ENCODE measurements around the gene CACYBP.

CACYBP gene

GRCh38 chr1:174999936-175000696 lies at the start of gene CACYBP:
Gene CACYBP, plus strand, starts transcription at chr1:174999947. Its CDS starts 234 bp downstream, at chr1:175000181.
- H3K4me3 ChIP-seq (ENCODE audit: low read length), result peak within 1 kb of the TSS; percentile 95
- peaks cover 2% of the 10 kb centered on the region; the same call in 1 of the 2 replicates for H3K36me3 ChIP-seq (replicated peaks; ENCODE audit: insufficient read depth, low read length)
- H3K79me2 ChIP-seq (ENCODE audit: low read length), result peaks cover 71% of the 10 kb centered on the region
- H3K9me2 ChIP-seq (replicated peaks; ENCODE audit: insufficient read depth, low read length), result no peaks in the 10 kb centered on the region
- H4K20me1 ChIP-seq (ENCODE audit: insufficient read depth, low read length), result peaks cover 30% of the 10 kb centered on the region; the same call in 1 of the 2 replicates
- H3K4me1 ChIP-seq (ENCODE audit: low read length), result peaks cover 31% of the 10 kb centered on the region
- H3K9ac ChIP-seq (ENCODE audit: low read length), result peak within 1 kb of the TSS; percentile 96
- H3K27me3 ChIP-seq (replicated peaks; ENCODE audit: insufficient read depth, low read length), result no peaks in the 10 kb centered on the region
- H3K27ac ChIP-seq (ENCODE audit: low read length), result peak within 1 kb of the TSS; percentile 97
- DNase-seq, result peak; percentile 56
- H3K9me3 ChIP-seq (replicated peaks; ENCODE audit: insufficient read depth, low read length), result no peaks in the 10 kb centered on the region
- peak within 1 kb of the TSS; percentile 76 for H2AFZ ChIP-seq (ENCODE audit: low read length)
- peaks cover 24% of the 10 kb centered on the region for H3F3A ChIP-seq (ENCODE audit: insufficient read depth, low read length)
- H3K4me2 ChIP-seq (ENCODE audit: low read depth, low read length), result peak within 1 kb of the TSS; percentile 81
- TF ChIP-seq CTCF (IDR thresholded peaks at IDR 0.05; ENCODE audit: low read length) (0 out of 2 replicates have a peak, but pooled peaks have one; percentile 3), EZH2 (optimal IDR thresholded peaks at IDR 0.05; ENCODE audit: low read depth, low read length) (no peak)

GRCh38 chr1:174953285-174954072 lies 46.3 kb upstream of the CACYBP start:
- no peak overlapping the region for H3K9ac ChIP-seq (ENCODE audit: low read length)
- no peak overlapping the region for H2AFZ ChIP-seq (ENCODE audit: low read length)
- H3F3A ChIP-seq (ENCODE audit: insufficient read depth, low read length), result peaks cover 30% of the 10 kb centered on the region
- no peaks in the 10 kb centered on the region for H3K9me3 ChIP-seq (replicated peaks; ENCODE audit: insufficient read depth, low read length)
- H3K79me2 ChIP-seq (ENCODE audit: low read length), result no peaks in the 10 kb centered on the region
- no peak for DNase-seq
- peaks cover 49% of the 10 kb centered on the region for H3K4me1 ChIP-seq (ENCODE audit: low read length)
- H3K27me3 ChIP-seq (replicated peaks; ENCODE audit: insufficient read depth, low read length), result no peaks in the 10 kb centered on the region
- H3K36me3 ChIP-seq (replicated peaks; ENCODE audit: insufficient read depth, low read length), result no peaks in the 10 kb centered on the region
- no peaks in the 10 kb centered on the region for H4K20me1 ChIP-seq (ENCODE audit: insufficient read depth, low read length)
- no peak overlapping the region for H3K27ac ChIP-seq (ENCODE audit: low read length)
- TF ChIP-seq CTCF (IDR thresholded peaks at IDR 0.05; ENCODE audit: low read length) (no peak), EZH2 (optimal IDR thresholded peaks at IDR 0.05; ENCODE audit: low read depth, low read length) (no peak), EZH2phosphoT487 (IDR thresholded peaks at IDR 0.05; ENCODE audit: low read length) (no peak)
- H3K4me3 ChIP-seq (ENCODE audit: low read length), result no peak overlapping the region
- peak overlapping the region; percentile 50 for H3K4me2 ChIP-seq (ENCODE audit: low read depth, low read length)
- no peaks in the 10 kb centered on the region for H3K9me2 ChIP-seq (replicated peaks; ENCODE audit: insufficient read depth, low read length)

GRCh38 chr1:174954073-174954460 lies 45.7 kb upstream of the CACYBP start:
- no peaks in the 10 kb centered on the region for H3K9me3 ChIP-seq (replicated peaks; ENCODE audit: insufficient read depth, low read length)
- H3K4me3 ChIP-seq (ENCODE audit: low read length), result no peak overlapping the region
- H3F3A ChIP-seq (ENCODE audit: insufficient read depth, low read length), result peaks cover 30% of the 10 kb centered on the region
- TF ChIP-seq CTCF (IDR thresholded peaks at IDR 0.05; ENCODE audit: low read length) (no peak), EZH2phosphoT487 (IDR thresholded peaks at IDR 0.05; ENCODE audit: low read length) (no peak), EZH2 (optimal IDR thresholded peaks at IDR 0.05; ENCODE audit: low read depth, low read length) (no peak)
- no peak overlapping the region for H2AFZ ChIP-seq (ENCODE audit: low read length)
- peaks cover 48% of the 10 kb centered on the region for H3K4me1 ChIP-seq (ENCODE audit: low read length)
- no peaks in the 10 kb centered on the region for H3K36me3 ChIP-seq (replicated peaks; ENCODE audit: insufficient read depth, low read length)
- DNase-seq, result no peak
- no peaks in the 10 kb centered on the region for H3K27me3 ChIP-seq (replicated peaks; ENCODE audit: insufficient read depth, low read length)
- H3K9me2 ChIP-seq (replicated peaks; ENCODE audit: insufficient read depth, low read length), result no peaks in the 10 kb centered on the region
- H3K9ac ChIP-seq (ENCODE audit: low read length), result no peak overlapping the region
- no peaks in the 10 kb centered on the region for H3K79me2 ChIP-seq (ENCODE audit: low read length)
- H4K20me1 ChIP-seq (ENCODE audit: insufficient read depth, low read length), result no peaks in the 10 kb centered on the region
- peak overlapping the region; percentile 50 for H3K4me2 ChIP-seq (ENCODE audit: low read depth, low read length)
- peak overlapping the region; percentile 33; the same call in 1 of the 2 replicates for H3K27ac ChIP-seq (ENCODE audit: low read length)
